Mesothelial cell of epicardium (in vitro differentiated cells): ENCODE measurements around the gene DIS3L2. TPM values are rescaled to one million over a fixed set of nuclear protein-coding genes. Genes with fewer than 3 reads are reported as not detected.

Experiments
- DNase-seq, 2 experiments: peaks; one replicate each; pipeline ENCODE4 v3.0.0; 2021; ENCODE audit warnings: low spot score in 2 of 2; ENCODE audit not compliant: unreplicated experiment in 2 of 2
- H3K27ac Mint-ChIP-seq: 2 replicates; pipeline ENCODE4 v1.8.0; 2021; ENCODE audit warnings: mixed read lengths
- H3K27me3 Mint-ChIP-seq: 2 replicates; pipeline ENCODE4 v1.8.0; 2021; ENCODE audit warnings: low read depth, mixed read lengths
- H3K36me3 Mint-ChIP-seq: 2 replicates; pipeline ENCODE4 v1.8.0; 2021; ENCODE audit warnings: mixed read lengths
- H3K4me1 Mint-ChIP-seq: 2 replicates; pipeline ENCODE4 v1.8.0; 2021; ENCODE audit warnings: mixed read lengths
- H3K4me3 Mint-ChIP-seq: 2 replicates; pipeline ENCODE4 v1.8.0; 2021; ENCODE audit warnings: mild to moderate bottlenecking, moderate library complexity, mixed read lengths
- H3K9me3 Mint-ChIP-seq: 2 replicates; pipeline ENCODE4 v1.8.0; 2021; ENCODE audit warnings: mixed read lengths
- CTCF ChIP-seq: fragments of 200-600 bp; sonication (generic); IDR thresholded peaks from one replicate; pipeline ENCODE4 v1.5.0; 2021; ENCODE audit warnings: antibody characterized with exemption; ENCODE audit not compliant: unreplicated experiment
- total RNA-seq: library from RNA; stranded (reverse); gene quantifications from 3 replicates; pipeline ENCODE4 v1.2.1, GENCODE V29; 2021

DIS3L2 gene
- total RNA-seq, 1 donor from 2014 or later, result 74.4 TPM

- peaks cover 19% of the 10 kb centered on the region for H3K4me1 Mint-ChIP-seq
- H3K27me3 Mint-ChIP-seq, result no peaks in the 10 kb centered on the region
- no peak for TF ChIP-seq CTCF
Observed at GRCh38 chr2:232211743-232212686, 250.5 kb downstream of the DIS3L2 start.

GRCh38 chr2:232213176-232213575 is 251.7 kb downstream of the DIS3L2 start:
- no peaks in the 10 kb centered on the region for H3K27me3 Mint-ChIP-seq
- no peak for TF ChIP-seq CTCF
- H3K4me3 Mint-ChIP-seq, result no peak overlapping the region
- H3K36me3 Mint-ChIP-seq, result peaks cover 23% of the 10 kb centered on the region
- H3K4me1 Mint-ChIP-seq, result peaks cover 19% of the 10 kb centered on the region
- peak overlapping the region; percentile 39 for H3K27ac Mint-ChIP-seq
- DNase-seq, result no peak
- no peaks in the 10 kb centered on the region for H3K9me3 Mint-ChIP-seq

More at GRCh38 chr2:232211743-232212686, 250.5 kb downstream of the DIS3L2 start:
- Mint-ChIP-seq H3K4me3 (no peak overlapping the region), H3K9me3 (no peaks in the 10 kb centered on the region), H3K36me3 (peaks cover 23% of the 10 kb centered on the region), H3K27ac (no peak overlapping the region)
- no peak for DNase-seq

- Mint-ChIP-seq H3K4me1 (peaks cover 19% of the 10 kb centered on the region), H3K27ac (peak overlapping the region; percentile 53), H3K27me3 (no peaks in the 10 kb centered on the region), H3K4me3 (no peak overlapping the region), H3K9me3 (no peaks in the 10 kb centered on the region), H3K36me3 (peaks cover 24% of the 10 kb centered on the region)
- no peak for DNase-seq
- TF ChIP-seq CTCF, result no peak
Observed at GRCh38 chr2:232214053-232214452, 252.5 kb downstream of the DIS3L2 start.

- H3K27ac Mint-ChIP-seq, result no peak overlapping the region
- H3K27me3 Mint-ChIP-seq, result no peaks in the 10 kb centered on the region
- no peak for TF ChIP-seq CTCF
Observed at GRCh38 chr2:232216028-232216427, 254.5 kb downstream of the DIS3L2 start.

GRCh38 chr2:232218778-232219495 is 257.4 kb downstream of the DIS3L2 start:
- no peak for DNase-seq
- Mint-ChIP-seq H3K36me3 (peaks cover 19% of the 10 kb centered on the region), H3K4me3 (no peak overlapping the region), H3K27me3 (no peaks in the 10 kb centered on the region), H3K4me1 (peaks cover 12% of the 10 kb centered on the region), H3K27ac (peak overlapping the region; percentile 22), H3K9me3 (no peaks in the 10 kb centered on the region)
- TF ChIP-seq CTCF, result no peak

More at GRCh38 chr2:232216028-232216427, 254.5 kb downstream of the DIS3L2 start:
- DNase-seq, result no peak
- Mint-ChIP-seq H3K4me1 (peaks cover 19% of the 10 kb centered on the region), H3K4me3 (no peak overlapping the region), H3K9me3 (no peaks in the 10 kb centered on the region), H3K36me3 (peaks cover 8% of the 10 kb centered on the region)
